Measurements from ENCODE around the gene TRIM65. TPM values are rescaled to one million over a fixed set of nuclear protein-coding genes. Genes with fewer than 3 reads are reported as not detected.

The TRIM65 gene
- total and polyA plus RNA-seq, 2 of the 13 experiments (the other 11 are each of a cell fraction or from before 2014, with no cell fraction given): 10.3 to 22.4 TPM

GRCh38 chr17:75869282-75870141 is 27.2 kb downstream of the TRIM65 start (continued):
- TF ChIP-seq REPIN1 (CRISPR knock-in tag; IDR thresholded peaks at IDR 0.05; ENCODE audit: borderline replicate concordance, low read depth): peak; percentile 77; the same call in 1 of the 2 replicates
- TF ChIP-seq YY1 (IDR thresholded peaks at IDR 0.05; ENCODE audit: insufficient read depth, insufficient replicate concordance, low read depth, low read length): peak; percentile 73
- TF ChIP-seq SOX6 (IDR thresholded peaks at IDR 0.05): no peak
- TF ChIP-seq SOX6 (CRISPR knock-in tag; IDR thresholded peaks at IDR 0.05): peak; percentile 95
- no peak for TF ChIP-seq CREB1 (IDR thresholded peaks at IDR 0.05)
- peak; percentile 74; the same call in 1 of the 2 replicates for TF ChIP-seq CREB1 (CRISPR knock-in tag; IDR thresholded peaks at IDR 0.05)
- TF ChIP-seq ATF3 (CRISPR knock-in tag; IDR thresholded peaks at IDR 0.05): peak; percentile 85
- peak in 1 of 2 experiments; percentile 60; a peak in 1 of 4 replicates for TF ChIP-seq REST (IDR thresholded peaks at IDR 0.05; ENCODE audit: borderline replicate concordance in 1 of 2, low read depth in 1 of 2, low read length in 2 of 2)
- TF ChIP-seq CSRNP1 (CRISPR knock-in tag; IDR thresholded peaks at IDR 0.05): peak; percentile 31; the same call in 1 of the 2 replicates
- TF ChIP-seq ZFP91 (CRISPR knock-in tag; IDR thresholded peaks at IDR 0.05; ENCODE audit: borderline replicate concordance): peak; percentile 24; the same call in 1 of the 2 replicates
- TF ChIP-seq ZNF777 (CRISPR knock-in tag; IDR thresholded peaks at IDR 0.05): peak; percentile 52; the same call in 1 of the 2 replicates
- peak; percentile 96 for TF ChIP-seq FOXP4 (CRISPR knock-in tag; IDR thresholded peaks at IDR 0.05)
- TF ChIP-seq ZBTB4 (CRISPR knock-in tag; IDR thresholded peaks at IDR 0.05; ENCODE audit: borderline replicate concordance): peak; percentile 31; the same call in 1 of the 2 replicates
- peak; percentile 42; the same call in 1 of the 2 replicates for TF ChIP-seq NFKB2 (CRISPR knock-in tag; IDR thresholded peaks at IDR 0.05; ENCODE audit: borderline replicate concordance)

All from HepG2 (cell line).